Gastrocnemius medialis (tissue), 4 donors: ENCODE measurements around the gene ISLR.

ENCODE experiments used
- CTCF ChIP-seq, 5 experiments: fragments of 450-650 bp in 3 of 5; fragments of 200-600 bp in 2 of 5; sonication (generic) in 2 of 5; IDR thresholded peaks in 4 of 5; conservative IDR thresholded peaks in 1 of 5; 1 replicate in 4 of 5; 2 replicates in 1 of 5; pipeline ENCODE4 v1.5.1; 2016 to 2019; ENCODE audit warnings: antibody characterized with exemption in 5 of 5, mild to moderate bottlenecking in 3 of 5, moderate library complexity in 3 of 5
- POLR2A ChIP-seq, 2 donors: fragments of 450-650 bp; IDR thresholded peaks; one replicate each; pipeline ENCODE4 v1.6.1; 2017; ENCODE audit warnings: antibody characterized with exemption in 2 of 2, mild to moderate bottlenecking in 2 of 2, moderate library complexity in 2 of 2

GRCh38 chr15:74168711-74169126, 4.8 kb upstream of the ISLR start:
- TF ChIP-seq CTCF (IDR thresholded peaks at IDR 0.05 in 4 of 5, conservative IDR thresholded peaks at IDR 0.05 in 1 of 5) (no peak), POLR2A (IDR thresholded peaks at IDR 0.05) (no peak)
